Measurements from ENCODE around the gene CALD1. TPM values are rescaled to one million over a fixed set of nuclear protein-coding genes. Genes with fewer than 3 reads are reported as not detected.

The CALD1 gene, protein sequence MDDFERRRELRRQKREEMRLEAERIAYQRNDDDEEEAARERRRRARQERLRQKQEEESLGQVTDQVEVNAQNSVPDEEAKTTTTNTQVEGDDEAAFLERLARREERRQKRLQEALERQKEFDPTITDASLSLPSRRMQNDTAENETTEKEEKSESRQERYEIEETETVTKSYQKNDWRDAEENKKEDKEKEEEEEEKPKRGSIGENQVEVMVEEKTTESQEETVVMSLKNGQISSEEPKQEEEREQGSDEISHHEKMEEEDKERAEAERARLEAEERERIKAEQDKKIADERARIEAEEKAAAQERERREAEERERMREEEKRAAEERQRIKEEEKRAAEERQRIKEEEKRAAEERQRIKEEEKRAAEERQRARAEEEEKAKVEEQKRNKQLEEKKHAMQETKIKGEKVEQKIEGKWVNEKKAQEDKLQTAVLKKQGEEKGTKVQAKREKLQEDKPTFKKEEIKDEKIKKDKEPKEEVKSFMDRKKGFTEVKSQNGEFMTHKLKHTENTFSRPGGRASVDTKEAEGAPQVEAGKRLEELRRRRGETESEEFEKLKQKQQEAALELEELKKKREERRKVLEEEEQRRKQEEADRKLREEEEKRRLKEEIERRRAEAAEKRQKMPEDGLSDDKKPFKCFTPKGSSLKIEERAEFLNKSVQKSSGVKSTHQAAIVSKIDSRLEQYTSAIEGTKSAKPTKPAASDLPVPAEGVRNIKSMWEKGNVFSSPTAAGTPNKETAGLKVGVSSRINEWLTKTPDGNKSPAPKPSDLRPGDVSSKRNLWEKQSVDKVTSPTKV
- total RNA-seq: 10 to 100 TPM; 25.0 to 59.5 (median 33.3) TPM
- 10 to 100 TPM; 16.8 to 24.7 (median 17.9) TPM for polyA plus RNA-seq
- long read RNA-seq, donor 1, full-length matches to known transcripts: 16 of 30 reads
- long read RNA-seq, donor 1, partial matches to known transcripts: 12 of 30 reads
- long read RNA-seq, donor 1, other reads (novel, unspliced or antisense): 2 of 30 reads
- long read RNA-seq, donor 2, full-length matches to known transcripts: 20 of 41 reads
- long read RNA-seq, donor 2, partial matches to known transcripts: 13 of 41 reads
- long read RNA-seq, donor 2, other reads (novel, unspliced or antisense): 8 of 41 reads

GRCh38 chr7:134778941-134779740, at the start of gene CALD1:
Gene CALD1, plus strand, starts transcription at chr7:134779634. Its CDS starts 88,100 bp downstream, at chr7:134867734.
- Histone ChIP-seq H3K4me1 (no peaks in the 10 kb centered on the region), H3K9me3 (no peaks in the 10 kb centered on the region), H3K27me3 (ENCODE audit: insufficient read depth in 3 of 3, low read length in 2 of 3) (no peaks in the 10 kb centered on the region), H3K27ac (peak within 1 kb of the TSS; percentile 77), H3K4me3 (peak within 1 kb of the TSS; percentile 66), H3K36me3 (ENCODE audit: insufficient read depth in 1 of 2, low read depth in 1 of 2) (no peaks in the 10 kb centered on the region)
- TF ChIP-seq, protein P1, sequence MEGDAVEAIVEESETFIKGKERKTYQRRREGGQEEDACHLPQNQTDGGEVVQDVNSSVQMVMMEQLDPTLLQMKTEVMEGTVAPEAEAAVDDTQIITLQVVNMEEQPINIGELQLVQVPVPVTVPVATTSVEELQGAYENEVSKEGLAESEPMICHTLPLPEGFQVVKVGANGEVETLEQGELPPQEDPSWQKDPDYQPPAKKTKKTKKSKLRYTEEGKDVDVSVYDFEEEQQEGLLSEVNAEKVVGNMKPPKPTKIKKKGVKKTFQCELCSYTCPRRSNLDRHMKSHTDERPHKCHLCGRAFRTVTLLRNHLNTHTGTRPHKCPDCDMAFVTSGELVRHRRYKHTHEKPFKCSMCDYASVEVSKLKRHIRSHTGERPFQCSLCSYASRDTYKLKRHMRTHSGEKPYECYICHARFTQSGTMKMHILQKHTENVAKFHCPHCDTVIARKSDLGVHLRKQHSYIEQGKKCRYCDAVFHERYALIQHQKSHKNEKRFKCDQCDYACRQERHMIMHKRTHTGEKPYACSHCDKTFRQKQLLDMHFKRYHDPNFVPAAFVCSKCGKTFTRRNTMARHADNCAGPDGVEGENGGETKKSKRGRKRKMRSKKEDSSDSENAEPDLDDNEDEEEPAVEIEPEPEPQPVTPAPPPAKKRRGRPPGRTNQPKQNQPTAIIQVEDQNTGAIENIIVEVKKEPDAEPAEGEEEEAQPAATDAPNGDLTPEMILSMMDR (IDR thresholded peaks at IDR 0.05): no peak
- WGBS, 3 donors: 18 to 25% (median 21%) methylated on average over 15 of the region's 15 CpGs
- ATAC-seq (peak; percentile 53 to 81 (median 74)), DNase-seq (peak; percentile 42 to 59)
- intact Hi-C loops (cut with DNase I): no loop called here

GRCh38 chr7:134729895-134730294, 49.5 kb upstream of the CALD1 start:
- no peaks in the 10 kb centered on the region for H3K27me3 ChIP-seq (ENCODE audit: insufficient read depth in 3 of 3, low read length in 2 of 3)
- H3K27ac ChIP-seq: peak overlapping the region; percentile 27
- ATAC-seq (no peak), DNase-seq (no peak)
- H3K4me1 ChIP-seq: no peaks in the 10 kb centered on the region
- WGBS, 3 donors: 60 to 72% (median 65%) methylated on average over 4 of the region's 4 CpGs
- intact Hi-C loops (cut with DNase I): no loop called here
- no peaks in the 10 kb centered on the region for H3K36me3 ChIP-seq (ENCODE audit: insufficient read depth in 1 of 2, low read depth in 1 of 2)
- TF ChIP-seq, protein P1 (IDR thresholded peaks at IDR 0.05): no peak
- no peaks in the 10 kb centered on the region for H3K9me3 ChIP-seq
- H3K4me3 ChIP-seq: no peak overlapping the region

DNA sequence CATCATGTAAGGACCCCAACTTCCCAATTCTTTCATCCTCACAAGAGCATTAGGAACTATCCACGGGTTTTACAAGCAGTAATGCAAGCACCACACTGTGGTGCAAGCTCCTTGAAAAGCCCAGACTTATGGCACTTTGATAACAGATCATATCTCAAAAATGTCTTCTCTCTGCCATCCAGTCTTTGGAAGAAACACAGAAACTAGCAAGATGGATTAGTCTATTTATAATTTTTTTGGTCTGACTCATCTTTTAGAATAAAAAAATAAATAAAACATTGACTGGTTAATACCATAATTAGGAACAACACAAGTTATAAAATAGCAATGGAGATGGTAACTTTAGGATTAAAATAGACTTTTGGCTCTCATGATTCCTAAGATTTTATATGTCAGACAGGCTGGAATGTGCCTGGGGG, 49.0 kb upstream of the CALD1 start:
- no peak overlapping the region for H3K4me3 ChIP-seq
- H3K27ac ChIP-seq: no peak overlapping the region
- ATAC-seq (no peak), DNase-seq (no peak)
- H3K9me3 ChIP-seq: no peaks in the 10 kb centered on the region
- intact Hi-C loops (cut with DNase I): no loop called here
- H3K27me3 ChIP-seq (ENCODE audit: insufficient read depth in 3 of 3, low read length in 2 of 3): no peaks in the 10 kb centered on the region
- H3K36me3 ChIP-seq (ENCODE audit: insufficient read depth in 1 of 2, low read depth in 1 of 2): no peaks in the 10 kb centered on the region
- WGBS, 3 donors: 13 to 17% (median 14%) methylated on average over 1 of the region's 1 CpG
- TF ChIP-seq, protein P1 (IDR thresholded peaks at IDR 0.05): no peak
- H3K4me1 ChIP-seq: no peaks in the 10 kb centered on the region

DNA sequence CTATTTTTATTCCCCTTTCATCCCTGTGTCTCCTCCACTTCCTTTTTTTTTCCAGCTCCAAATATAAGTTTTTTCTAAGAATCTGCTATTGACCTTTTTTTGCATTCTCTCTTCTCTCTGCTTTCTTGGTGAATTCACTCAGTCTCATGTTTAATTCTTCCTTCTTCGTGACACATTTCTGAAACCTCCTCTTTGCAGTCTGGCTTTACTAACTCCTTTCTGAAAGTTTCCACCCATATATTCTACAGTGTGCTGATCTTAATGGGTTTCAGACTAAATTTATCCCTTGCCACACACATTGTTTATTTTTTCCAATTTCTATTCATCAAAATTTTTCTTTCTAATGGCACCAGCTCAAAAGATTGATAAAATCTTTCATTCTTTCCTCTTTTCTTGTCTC, 47.8 kb upstream of the CALD1 start:
- Histone ChIP-seq H3K36me3 (ENCODE audit: insufficient read depth in 1 of 2, low read depth in 1 of 2) (no peaks in the 10 kb centered on the region), H3K9me3 (no peaks in the 10 kb centered on the region), H3K27me3 (ENCODE audit: insufficient read depth in 3 of 3, low read length in 2 of 3) (no peaks in the 10 kb centered on the region), H3K27ac (no peak overlapping the region), H3K4me1 (no peaks in the 10 kb centered on the region), H3K4me3 (no peak overlapping the region)
- 81 to 94% (median 90%) methylated on average over 1 of the region's 1 CpG for WGBS, 3 donors
- DNase-seq (no peak), ATAC-seq (no peak)
- intact Hi-C loops (cut with DNase I): no loop called here
- TF ChIP-seq, protein P1 (IDR thresholded peaks at IDR 0.05): no peak

All from psoas muscle (tissue), 8 donors.